ENCODE measurements around the gene VPS13A.
"Not testable (repeated sequence)": the region's sequence is repeated elsewhere in the genome, so short reads cannot be mapped to it uniquely, and the experiment has no call there.

Gene VPS13A

DNA sequence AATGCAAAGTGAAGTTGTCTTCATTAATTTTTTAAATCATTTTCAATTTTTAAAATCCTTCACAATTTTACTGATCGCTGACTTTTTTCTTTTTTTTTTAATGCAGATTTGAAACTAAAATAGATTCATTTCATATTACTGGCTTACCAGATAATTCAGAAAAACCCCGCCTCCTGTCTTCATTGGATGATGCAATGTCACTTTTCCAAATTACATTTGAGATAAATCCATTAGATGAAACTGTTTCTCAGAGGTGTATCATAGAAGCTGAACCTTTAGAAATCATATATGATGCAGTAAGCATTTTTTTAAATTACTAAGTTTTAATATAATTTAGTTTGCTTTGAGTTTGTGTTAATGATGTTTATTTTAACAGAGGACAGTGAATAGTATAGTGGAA is 60.6 kb downstream of the VPS13A start:
- H3K9me3 Mint-ChIP-seq: no peaks in the 10 kb centered on the region
- H3K4me3 Mint-ChIP-seq: no peak overlapping the region
- no peaks in the 10 kb centered on the region for H3K27me3 Mint-ChIP-seq
- no peak for ATAC-seq
- H3K27ac Mint-ChIP-seq: no peak overlapping the region
- no peak for DNase-seq
- no peaks in the 10 kb centered on the region for H3K4me1 Mint-ChIP-seq

DNA sequence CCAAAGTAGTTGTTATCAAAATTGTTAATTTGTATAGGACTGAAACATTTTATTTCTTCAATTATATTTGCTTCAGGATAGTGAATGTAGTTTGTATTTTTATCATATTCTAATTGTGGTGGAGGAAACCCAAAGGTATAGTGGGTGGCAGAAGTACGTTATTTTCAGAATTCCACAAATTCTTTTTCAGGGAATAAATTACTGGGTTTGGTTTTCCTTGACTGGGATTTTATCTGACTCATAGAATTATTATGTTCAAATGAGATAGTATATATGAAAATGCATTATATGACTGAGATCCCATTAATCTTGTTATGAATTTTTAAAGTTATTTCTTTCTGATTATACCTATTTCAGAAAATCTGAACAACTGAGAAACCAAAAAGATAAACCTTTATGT is 73.7 kb downstream of the VPS13A start:
- no peaks in the 10 kb centered on the region for H3K4me1 Mint-ChIP-seq
- H3K27me3 Mint-ChIP-seq: no peaks in the 10 kb centered on the region
- H3K4me3 Mint-ChIP-seq: no peak overlapping the region
- ATAC-seq (no peak), DNase-seq (no peak)
- peaks cover 2 to 8% of the 10 kb centered on the region in 2 donors for H3K9me3 Mint-ChIP-seq
- no peak overlapping the region for H3K27ac Mint-ChIP-seq

DNA sequence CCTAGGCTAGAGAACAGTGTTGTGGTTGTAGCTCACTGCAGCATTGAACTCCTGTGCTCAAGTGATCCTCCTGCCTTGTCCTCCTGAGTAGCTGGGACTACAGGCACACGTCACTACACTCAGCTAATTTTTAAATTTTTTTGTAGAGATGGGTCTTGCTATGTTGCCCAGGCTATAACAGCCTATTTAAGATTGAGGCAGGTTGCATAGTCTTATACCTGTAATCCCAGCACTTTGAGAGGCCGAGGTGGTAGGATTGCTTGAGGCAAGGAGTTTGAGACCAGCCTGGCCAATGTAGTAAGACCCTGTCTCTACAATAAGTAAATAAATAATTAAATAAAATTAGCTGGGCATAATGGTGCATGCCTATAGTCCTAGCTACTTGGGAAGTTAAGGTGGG is 79.9 kb downstream of the VPS13A start:
- H3K9me3 Mint-ChIP-seq: peaks cover 6 to 12% of the 10 kb centered on the region in 2 donors
- no peak overlapping the region for H3K27ac Mint-ChIP-seq
- no peak for ATAC-seq
- no peaks in the 10 kb centered on the region for H3K4me1 Mint-ChIP-seq
- H3K27me3 Mint-ChIP-seq: no peaks in the 10 kb centered on the region
- H3K4me3 Mint-ChIP-seq: no peak overlapping the region
- DNase-seq: no peak

DNA sequence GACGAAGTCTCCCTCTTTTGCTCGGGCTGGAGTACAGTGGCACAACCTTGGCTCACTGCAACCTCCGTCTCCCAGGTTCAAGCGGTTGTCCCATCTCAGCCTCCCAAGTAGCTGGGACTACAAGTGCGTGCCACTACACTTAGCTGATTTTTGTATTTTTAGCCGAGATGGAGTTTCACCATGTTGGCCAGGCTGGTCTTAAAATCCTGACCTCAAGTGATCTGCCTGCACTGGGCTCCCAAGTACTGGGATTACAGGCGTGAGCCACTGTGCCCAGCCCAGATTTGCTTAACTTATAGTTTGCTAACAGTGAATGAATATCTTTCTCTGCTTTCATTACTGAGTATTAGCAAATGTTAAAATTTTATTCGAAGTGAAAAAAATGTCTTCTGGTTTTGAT is 84.3 kb downstream of the VPS13A start:
- Mint-ChIP-seq H3K27me3 (no peaks in the 10 kb centered on the region), H3K4me1 (no peaks in the 10 kb centered on the region), H3K27ac (no peak overlapping the region), H3K4me3 (no peak overlapping the region), H3K9me3 (peaks cover 11 to 26% of the 10 kb centered on the region in 2 donors)
- no peak for ATAC-seq
- DNase-seq: no peak

DNA sequence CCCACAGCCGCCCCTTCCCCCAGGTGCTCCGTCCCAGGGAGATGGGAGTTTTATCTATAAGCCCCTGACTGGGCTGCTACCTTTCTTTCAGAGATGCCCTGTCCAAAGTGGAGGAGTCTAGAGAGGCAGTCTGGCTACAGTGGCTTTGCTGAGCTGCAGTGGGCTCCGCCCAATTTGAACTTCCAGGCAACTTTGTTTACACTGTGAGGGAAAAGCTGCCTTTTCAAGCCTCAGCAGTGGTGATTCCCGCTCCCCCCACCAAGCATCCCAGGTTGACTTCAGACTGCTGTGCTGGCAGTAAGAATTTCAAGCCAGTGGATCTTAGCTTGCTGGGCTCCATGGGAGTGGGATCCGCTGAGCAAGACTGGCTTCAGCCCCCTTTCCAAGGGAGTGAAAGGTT is 90.4 kb downstream of the VPS13A start:
- H3K4me1 Mint-ChIP-seq, DNase-seq, H3K27ac Mint-ChIP-seq, ATAC-seq, H3K4me3 Mint-ChIP-seq, H3K27me3 Mint-ChIP-seq: not testable (repeated sequence)
- H3K9me3 Mint-ChIP-seq: peaks cover 11 to 32% of the 10 kb centered on the region in 2 donors

DNA sequence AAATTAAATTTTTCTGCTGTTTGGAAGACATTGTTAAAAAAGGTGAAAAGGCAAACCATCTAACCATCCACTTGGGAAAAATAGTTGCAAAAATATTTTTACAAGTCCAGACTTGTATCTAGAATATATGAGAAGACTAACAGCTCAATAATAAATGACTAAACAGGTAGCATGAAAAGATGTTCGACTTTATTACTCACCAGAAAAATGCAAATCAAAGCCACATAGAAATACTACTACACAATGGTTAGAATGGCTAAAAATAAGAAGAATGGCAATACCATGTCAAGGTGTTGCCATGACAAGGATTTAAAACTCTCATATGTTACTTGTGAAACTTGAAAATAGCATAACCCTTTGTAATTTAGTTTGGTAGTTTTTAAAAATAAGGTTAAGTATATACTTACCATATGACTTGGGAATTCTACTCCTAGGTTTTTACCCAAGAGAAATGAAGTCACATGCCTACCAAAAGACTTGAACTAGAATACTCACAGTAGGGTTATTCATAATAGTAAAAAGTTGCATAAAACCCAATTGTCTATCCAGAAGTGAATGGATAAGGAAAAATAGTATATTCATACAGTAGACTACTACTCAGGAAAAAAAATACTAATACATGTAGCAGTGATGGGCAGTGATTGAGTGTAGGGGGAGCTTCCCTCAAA is 93.8 kb downstream of the VPS13A start:
- no peaks in the 10 kb centered on the region for H3K27me3 Mint-ChIP-seq
- DNase-seq (no peak), ATAC-seq (no peak)
- H3K27ac Mint-ChIP-seq: no peak overlapping the region
- H3K4me1 Mint-ChIP-seq: no peaks in the 10 kb centered on the region
- H3K9me3 Mint-ChIP-seq: peaks cover 2 to 9% of the 10 kb centered on the region in 2 donors
- no peak overlapping the region for H3K4me3 Mint-ChIP-seq

DNA sequence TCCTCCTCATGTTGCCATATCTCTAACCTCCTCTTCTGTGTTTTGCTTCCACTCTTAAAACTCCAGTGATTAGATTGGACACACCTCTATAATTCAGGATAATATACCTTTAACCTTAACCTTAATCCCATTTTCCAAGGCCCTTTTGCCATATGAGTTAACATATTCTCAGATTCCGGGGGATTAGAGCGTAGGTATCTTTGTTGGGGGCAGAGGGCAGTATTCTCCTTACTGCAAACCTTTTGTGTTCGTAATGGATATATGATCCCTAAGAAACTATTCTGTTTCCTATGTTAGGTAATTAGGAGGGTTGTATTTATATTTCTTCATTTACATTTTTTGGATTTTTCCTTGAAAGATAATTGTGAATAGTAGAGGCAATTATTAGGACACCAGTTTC is 99.5 kb downstream of the VPS13A start:
- Mint-ChIP-seq H3K4me3 (no peak overlapping the region), H3K4me1 (no peaks in the 10 kb centered on the region), H3K9me3 (no peaks in the 10 kb centered on the region), H3K27me3 (no peaks in the 10 kb centered on the region), H3K27ac (no peak overlapping the region)
- ATAC-seq: no peak
- DNase-seq: no peak

DNA sequence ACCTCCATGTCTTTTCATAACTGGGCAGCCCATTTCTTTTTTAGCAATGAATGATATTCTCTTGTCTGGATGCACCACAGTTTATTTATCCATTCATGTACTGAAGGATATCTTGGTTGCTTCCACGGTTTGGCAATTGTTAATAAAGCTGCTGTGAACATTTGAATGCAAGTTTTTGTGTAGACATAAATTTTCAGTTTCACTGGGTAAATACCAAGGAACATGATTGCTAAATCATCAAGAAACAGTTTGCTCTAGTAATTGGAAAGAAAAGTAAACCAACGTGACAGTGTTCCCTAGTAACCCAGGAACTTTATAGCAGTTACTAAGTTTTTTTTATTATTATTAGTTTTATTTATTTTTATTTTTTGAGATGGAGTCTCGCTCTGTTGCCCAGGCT is 100.4 kb downstream of the VPS13A start:
- H3K9me3 Mint-ChIP-seq: no peaks in the 10 kb centered on the region

DNA sequence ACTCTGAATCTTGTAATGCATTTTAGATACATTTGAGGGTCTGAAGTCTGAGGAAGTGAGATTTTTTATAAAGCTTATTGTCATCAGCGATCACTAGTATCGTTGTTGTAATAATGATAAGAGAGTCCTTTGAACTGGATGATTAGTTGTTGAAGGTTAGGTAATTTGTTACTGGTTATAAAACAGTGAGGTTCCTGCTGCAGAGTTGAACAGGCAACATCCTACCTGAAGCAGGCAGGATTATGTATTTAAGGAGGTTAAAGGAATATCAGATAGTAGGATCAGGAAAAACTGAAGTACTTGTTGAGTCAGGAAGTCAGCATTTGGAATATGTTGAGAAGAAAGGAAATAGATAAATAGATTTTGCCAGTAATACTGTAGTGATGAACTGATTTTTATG is 106.7 kb downstream of the VPS13A start:
- no peaks in the 10 kb centered on the region for H3K4me1 Mint-ChIP-seq
- H3K27ac Mint-ChIP-seq: no peak overlapping the region
- H3K27me3 Mint-ChIP-seq: no peaks in the 10 kb centered on the region
- ATAC-seq: no peak
- H3K9me3 Mint-ChIP-seq: peaks cover 6 to 13% of the 10 kb centered on the region in 2 donors
- no peak overlapping the region for H3K4me3 Mint-ChIP-seq
- no peak for DNase-seq

More for the DNA sequence above, 100.4 kb downstream of the VPS13A start:
- Mint-ChIP-seq H3K4me1 (no peaks in the 10 kb centered on the region), H3K4me3 (no peak overlapping the region), H3K27ac (no peak overlapping the region), H3K27me3 (no peaks in the 10 kb centered on the region)
- ATAC-seq: no peak
- DNase-seq: no peak

DNA sequence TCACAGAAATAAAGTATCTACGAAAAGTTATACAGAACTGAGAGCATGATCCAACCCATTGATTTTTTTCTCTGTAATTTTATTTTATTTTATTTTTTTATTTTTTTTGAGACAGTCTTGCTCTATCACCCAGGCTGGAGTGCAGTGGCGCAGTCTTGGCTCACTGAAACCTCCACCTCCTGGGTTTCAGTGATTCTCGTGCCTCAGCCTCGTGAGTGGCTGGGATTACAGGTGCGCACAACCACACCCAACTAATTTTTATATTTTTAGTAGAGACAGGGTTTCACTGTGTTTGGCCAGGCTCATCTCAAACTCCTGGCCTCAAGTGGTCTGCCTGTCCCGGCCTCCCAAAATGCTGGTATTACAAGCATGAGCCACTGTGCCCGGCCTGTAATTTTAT is 107.3 kb downstream of the VPS13A start:
- Mint-ChIP-seq H3K27me3 (no peaks in the 10 kb centered on the region), H3K4me1 (no peaks in the 10 kb centered on the region)

DNA sequence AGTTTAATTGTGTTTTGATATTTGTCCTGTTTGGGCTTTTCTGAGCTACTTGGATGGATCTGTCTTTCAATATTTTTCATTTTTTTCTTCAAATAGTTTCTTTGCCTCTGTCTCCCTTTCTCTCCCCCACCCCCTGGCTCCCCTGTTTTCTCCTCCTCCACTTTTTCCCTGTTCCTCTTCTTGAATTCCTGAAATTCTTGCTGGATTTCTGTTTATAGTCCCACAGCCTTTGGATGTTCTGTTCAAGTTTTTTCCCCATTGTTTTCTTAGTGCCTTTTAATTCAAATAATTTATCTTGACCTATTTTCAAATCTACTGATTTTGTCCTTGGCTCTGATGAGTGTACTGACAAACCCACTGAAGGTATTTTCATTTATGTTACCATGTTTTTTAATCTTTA is 113.0 kb downstream of the VPS13A start:
- Mint-ChIP-seq H3K9me3 (peaks cover 6 to 16% of the 10 kb centered on the region in 2 donors), H3K27ac (no peak overlapping the region), H3K27me3 (no peaks in the 10 kb centered on the region), H3K4me3 (no peak overlapping the region), H3K4me1 (peaks cover 5% of the 10 kb centered on the region)
- no peak for ATAC-seq
- no peak for DNase-seq

More for the DNA sequence above, 107.3 kb downstream of the VPS13A start:
- DNase-seq (no peak), ATAC-seq (no peak)
- Mint-ChIP-seq H3K27ac (no peak overlapping the region), H3K4me3 (no peak overlapping the region), H3K9me3 (peaks cover 6 to 16% of the 10 kb centered on the region in 2 donors)

DNA sequence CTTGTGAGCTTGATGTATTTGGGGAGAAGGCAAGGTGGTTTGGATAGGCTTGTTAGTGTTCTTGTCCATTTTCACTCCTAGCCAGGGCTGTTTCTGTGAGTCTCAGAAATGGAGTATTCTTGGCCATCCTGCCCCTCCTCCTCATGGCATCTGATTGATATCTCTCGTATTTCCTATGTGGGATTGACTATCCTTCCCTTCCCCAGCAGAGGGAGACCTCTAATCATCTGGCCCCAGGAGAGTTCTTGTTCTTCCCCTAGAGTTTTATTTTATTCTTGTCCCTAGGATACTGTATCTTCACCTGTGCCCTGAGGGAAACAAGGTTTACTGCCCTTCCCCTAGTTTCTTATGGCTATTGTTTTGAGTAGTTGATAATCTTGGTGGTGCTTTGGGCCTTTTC is 114.4 kb downstream of the VPS13A start:
- H3K27me3 Mint-ChIP-seq: no peaks in the 10 kb centered on the region
- no peak for ATAC-seq
- H3K4me1 Mint-ChIP-seq: peaks cover 5% of the 10 kb centered on the region
- H3K9me3 Mint-ChIP-seq: peaks cover 6 to 16% of the 10 kb centered on the region in 2 donors
- DNase-seq: no peak
- H3K27ac Mint-ChIP-seq: no peak overlapping the region
- no peak overlapping the region for H3K4me3 Mint-ChIP-seq

DNA sequence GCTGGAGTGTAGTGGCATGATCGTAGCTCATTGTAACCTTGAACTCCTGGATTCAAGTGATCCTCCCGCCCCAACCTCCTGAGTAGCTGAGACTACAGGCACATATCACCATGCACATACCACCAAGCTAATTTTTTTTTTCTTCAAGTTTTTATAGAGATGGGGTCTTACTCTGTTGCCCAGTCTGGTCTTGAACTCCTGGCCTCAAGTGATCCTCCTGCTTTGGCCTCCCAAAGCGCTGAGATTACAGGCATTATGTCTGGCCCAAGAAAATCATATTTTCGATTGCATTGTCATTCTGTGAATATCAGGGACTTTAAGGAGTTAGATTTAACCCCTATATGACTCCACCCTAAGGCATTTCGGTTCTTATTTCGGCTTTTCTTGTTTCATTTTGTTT is 116.6 kb downstream of the VPS13A start:
- H3K27ac Mint-ChIP-seq: no peak overlapping the region
- no peak for ATAC-seq

DNA sequence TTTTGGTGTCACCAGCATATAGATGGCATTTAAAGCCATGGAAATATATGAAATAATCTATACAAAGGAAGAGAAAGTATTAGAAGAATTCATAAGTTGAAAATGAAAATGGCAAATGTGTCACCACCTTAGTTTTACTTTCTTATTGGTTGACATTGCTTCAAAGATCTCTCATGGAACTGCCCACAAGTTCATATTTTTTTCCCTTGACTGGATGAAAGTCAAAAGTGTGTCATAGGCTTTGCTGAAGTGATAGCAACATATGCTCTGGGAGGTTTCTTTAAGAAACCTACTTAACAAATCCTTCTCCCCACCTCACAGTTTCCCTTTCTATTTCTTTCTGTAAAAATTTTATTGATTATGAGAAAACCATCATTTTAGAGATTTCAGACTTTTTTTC is 127.2 kb downstream of the VPS13A start:
- peak overlapping the region in 1 of 2 donors; percentile 9 for H3K4me3 Mint-ChIP-seq
- no peak for DNase-seq
- H3K27ac Mint-ChIP-seq: peak overlapping the region in 1 of 2 donors; percentile 57

More for the DNA sequence above, 116.6 kb downstream of the VPS13A start:
- peaks cover 3 to 4% of the 10 kb centered on the region in 2 donors for H3K9me3 Mint-ChIP-seq
- DNase-seq: no peak
- H3K4me1 Mint-ChIP-seq: peaks cover 5% of the 10 kb centered on the region
- no peaks in the 10 kb centered on the region for H3K27me3 Mint-ChIP-seq
- H3K4me3 Mint-ChIP-seq: no peak overlapping the region

DNA sequence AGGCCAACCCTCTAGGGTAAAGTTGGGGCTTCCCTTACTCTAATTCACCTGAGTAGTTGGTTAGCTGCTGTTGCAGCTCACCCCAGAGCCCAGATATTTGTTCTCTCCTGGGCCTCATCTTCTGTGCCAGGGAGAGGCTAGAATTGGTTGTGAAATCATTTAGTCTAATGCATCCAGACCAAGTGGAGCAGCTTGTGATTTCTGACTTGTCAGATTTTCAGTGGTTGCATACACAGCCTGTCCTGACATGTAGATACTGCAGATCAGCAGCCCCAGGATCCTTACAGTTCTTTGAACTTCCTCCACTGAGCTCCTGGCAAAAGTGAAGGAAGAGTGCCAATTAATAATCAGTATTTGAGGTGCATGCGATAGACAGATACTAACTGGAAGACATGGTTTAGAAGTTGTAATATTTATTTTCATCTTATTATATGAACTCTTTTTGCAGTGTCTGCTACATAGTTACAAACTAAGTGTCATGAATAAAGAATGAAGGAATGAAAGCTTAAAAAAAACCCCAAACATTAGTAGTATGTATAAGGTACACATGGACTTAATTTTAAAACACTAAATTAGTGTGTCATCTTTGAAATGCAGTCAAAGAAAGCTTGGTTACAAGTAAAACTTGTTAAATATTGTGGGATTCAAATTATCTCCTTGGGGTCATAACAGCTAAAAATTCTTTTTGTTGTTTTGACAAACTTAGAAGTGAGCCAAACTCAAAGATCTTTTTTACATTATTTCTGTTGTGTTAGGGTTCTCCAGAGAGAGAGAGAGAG is 128.5 kb downstream of the VPS13A start:
- H3K4me1 Mint-ChIP-seq: peaks cover 16% of the 10 kb centered on the region
- no peaks in the 10 kb centered on the region for H3K9me3 Mint-ChIP-seq
- no peak for ATAC-seq
- H3K4me3 Mint-ChIP-seq: no peak overlapping the region
- no peak for DNase-seq
- no peaks in the 10 kb centered on the region for H3K27me3 Mint-ChIP-seq
- H3K27ac Mint-ChIP-seq: no peak overlapping the region

More for the DNA sequence above, 127.2 kb downstream of the VPS13A start:
- Mint-ChIP-seq H3K27me3 (no peaks in the 10 kb centered on the region), H3K4me1 (peaks cover 16% of the 10 kb centered on the region), H3K9me3 (no peaks in the 10 kb centered on the region)
- ATAC-seq: peak; percentile 92

DNA sequence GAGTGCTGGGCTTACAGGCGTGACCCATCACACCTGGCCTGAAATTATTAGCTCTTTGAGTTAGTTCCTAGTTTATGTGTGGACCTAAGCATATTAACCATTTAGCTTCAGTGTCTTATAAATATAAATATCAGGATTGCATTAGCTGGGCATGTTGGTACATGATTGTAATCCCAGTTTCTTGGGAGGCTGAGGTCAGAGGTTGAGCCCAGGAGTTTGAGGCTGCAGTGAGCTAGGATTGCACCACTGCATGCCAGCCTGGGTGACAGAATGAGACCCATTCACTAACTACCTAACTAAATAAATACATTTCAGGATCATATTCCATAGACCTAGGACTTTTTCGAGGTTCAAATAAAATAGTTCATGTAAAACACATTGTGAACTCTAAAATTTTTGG is 129.8 kb downstream of the VPS13A start:
- H3K4me3 Mint-ChIP-seq: no peak overlapping the region
- DNase-seq (no peak), ATAC-seq (no peak)
- no peaks in the 10 kb centered on the region for H3K9me3 Mint-ChIP-seq
- no peaks in the 10 kb centered on the region for H3K27me3 Mint-ChIP-seq
- peaks cover 16% of the 10 kb centered on the region for H3K4me1 Mint-ChIP-seq
- no peak overlapping the region for H3K27ac Mint-ChIP-seq
